Stimulated activated CD8-positive, alpha-beta memory T cell treated with anti-CD3 and anti-CD28 coated beads, Interleukin-7, amount 100 ng/mL, for 48 hours (primary cell): Measurements from ENCODE around the gene RBM4B.
"Not testable (repeated sequence)": the region's sequence is repeated elsewhere in the genome, so short reads cannot be mapped to it uniquely, and the experiment has no call there.

Source experiments
- DNase-seq, 2 donors: peaks; one replicate each; pipeline ENCODE4 v3.0.0-alpha.2; 2020; ENCODE audit warnings: low read depth in 1 of 2; ENCODE audit errors: extremely low read depth in 1 of 2

RBM4B gene

GRCh38 chr11:66649903-66650302, 27.8 kb downstream of the RBM4B start:
- DNase-seq: no peak

GRCh38 chr11:66646828-66647227, 30.9 kb downstream of the RBM4B start:
- DNase-seq: no peak

- no peak for DNase-seq
Observed at GRCh38 chr11:66643745-66644437, 33.8 kb downstream of the RBM4B start.

DNA sequence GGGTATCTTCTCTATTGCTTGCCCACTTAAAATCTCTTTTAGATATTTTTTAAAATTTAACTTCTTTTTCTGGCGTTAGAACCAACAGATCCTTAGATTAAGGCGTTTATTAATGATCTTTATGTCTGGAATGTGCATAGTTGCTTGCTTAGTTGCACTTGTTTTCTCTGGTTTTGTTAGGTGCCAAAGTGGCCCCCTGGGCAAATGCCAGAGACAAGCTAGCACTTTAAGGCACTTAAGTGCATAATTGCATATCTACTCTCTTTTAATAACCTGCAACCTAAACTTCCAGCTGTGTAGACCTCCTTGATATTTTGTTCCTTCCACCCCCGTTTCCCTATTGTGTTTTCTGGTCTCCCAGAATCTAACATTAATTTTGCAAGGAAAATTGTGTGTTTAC, 35.9 kb downstream of the RBM4B start:
- no peak for DNase-seq

DNA sequence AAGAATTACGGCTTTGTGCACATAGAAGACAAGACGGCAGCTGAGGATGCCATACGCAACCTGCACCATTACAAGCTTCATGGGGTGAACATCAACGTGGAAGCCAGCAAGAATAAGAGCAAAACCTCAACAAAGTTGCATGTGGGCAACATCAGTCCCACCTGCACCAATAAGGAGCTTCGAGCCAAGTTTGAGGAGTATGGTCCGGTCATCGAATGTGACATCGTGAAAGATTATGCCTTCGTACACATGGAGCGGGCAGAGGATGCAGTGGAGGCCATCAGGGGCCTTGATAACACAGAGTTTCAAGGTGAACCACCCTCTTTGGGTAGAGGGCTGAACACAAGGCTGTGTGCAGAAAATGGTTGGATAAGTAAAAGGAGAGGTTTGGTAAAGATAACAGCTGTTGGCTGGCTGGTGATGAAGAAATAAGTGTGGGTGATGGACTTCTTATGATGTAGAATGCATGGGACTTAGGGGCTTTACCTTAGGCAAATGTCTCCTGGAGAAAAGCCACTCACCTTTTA, 37.8 kb downstream of the RBM4B start:
- DNase-seq: not testable (repeated sequence)

GRCh38 chr11:66639066-66639813, 38.4 kb downstream of the RBM4B start:
- no peak for DNase-seq

- DNase-seq: peak; percentile 86 to 94
Observed at GRCh38 chr11:66638177-66639065, 39.3 kb downstream of the RBM4B start, which contains the start of gene RBM4. Gene RBM4 (plus strand): TSS chr11:66638703. CDS start chr11:66639712, 1,009 bp downstream.

DNA sequence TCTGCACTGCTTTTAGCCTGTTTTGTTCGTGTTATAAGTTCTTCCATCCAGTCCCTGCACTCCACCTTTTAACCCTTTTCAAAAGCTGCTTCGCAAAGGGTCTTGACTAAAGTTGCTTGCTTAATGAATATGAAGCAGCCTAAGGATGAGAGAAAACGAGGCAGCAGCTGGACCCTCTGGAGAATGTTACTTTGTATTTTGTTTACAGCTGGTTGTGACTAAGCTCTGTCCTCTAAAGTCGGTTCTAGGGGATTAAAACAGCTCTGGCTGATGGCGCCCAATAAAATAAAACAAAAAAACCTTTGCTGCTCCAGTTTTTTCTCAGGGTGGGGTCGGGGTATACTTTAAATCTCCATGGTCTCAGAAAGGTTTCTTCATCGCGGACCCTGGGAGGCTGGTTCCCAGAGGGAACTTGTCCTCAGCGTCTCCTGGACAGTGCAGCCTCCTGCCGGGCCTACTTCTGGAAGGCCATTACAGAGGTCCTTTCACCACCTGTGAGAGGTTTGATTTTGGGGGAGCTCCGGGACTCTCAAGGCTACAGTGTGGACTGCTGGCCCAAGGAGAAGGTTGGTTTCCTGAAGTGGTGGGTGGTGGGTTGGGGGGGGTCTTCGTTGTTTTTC, 40.0 kb downstream of the RBM4B start:
- no peak for DNase-seq

GRCh38 chr11:66636411-66636810, 41.3 kb downstream of the RBM4B start:
- no peak for DNase-seq

DNA sequence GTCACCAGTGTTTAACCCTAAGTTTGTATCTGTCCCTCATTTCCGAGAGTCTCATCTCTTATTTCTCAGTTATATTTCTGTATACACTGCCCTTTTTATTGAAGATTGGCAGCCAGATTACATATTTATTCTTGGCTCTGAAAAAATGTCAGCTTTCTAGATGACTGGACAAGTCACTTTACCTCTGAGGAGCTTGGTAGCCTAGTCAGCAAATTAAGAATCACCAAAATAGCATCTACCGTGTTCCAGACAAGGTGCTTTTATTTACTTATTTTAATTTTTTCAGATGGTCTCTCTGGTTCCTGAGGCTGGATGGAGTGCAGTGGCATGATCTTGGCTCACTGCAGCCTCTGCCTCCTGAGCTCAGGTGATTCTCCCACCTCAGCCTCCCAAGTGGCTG, 44.7 kb downstream of the RBM4B start:
- DNase-seq: no peak

DNA sequence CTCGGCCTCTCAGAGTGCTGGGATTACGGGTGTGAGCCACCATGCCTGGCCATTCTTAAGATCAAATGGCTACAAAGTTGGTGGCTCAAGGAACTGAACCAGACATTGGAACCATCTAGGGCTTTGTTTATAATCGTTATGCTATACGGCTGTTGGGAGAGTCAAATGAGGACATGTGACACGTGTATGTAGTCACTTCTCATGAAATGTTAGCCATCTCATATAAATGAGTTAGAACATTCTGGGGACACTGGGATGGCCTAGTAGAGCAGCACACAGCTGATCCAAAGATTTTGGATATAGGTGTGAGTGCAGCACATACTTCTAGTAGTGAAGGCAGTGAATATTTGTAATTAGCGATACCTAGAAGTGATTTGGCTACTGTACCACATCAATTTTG, 45.8 kb downstream of the RBM4B start:
- DNase-seq: no peak

GRCh38 chr11:66629356-66629755, 48.3 kb downstream of the RBM4B start:
- DNase-seq: no peak

DNA sequence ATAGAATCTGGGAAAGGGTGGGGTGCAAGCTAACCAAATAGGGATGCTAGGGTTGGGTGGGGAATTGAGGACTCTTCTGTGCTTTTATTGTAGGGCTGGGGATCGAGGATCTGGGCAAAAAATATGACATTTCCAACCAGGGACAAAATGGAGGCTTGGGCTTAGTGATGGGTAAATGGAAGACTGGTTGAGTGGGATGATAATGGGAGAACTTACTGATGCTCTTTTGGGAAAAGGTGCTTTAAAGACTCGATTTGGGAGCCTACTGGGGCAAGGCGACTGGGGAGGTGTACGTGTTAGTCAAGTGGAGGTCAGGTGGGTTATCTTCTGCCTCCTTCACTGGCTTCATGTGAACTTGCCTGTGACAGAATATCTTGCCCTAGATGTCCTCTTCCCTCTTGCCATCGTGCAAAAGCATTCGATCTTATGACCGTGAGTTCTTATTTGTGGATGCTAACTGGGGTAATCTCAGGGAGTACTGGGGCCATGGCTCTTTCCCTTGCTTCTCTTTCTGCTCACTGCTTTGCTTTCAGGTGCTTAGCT, 49.6 kb downstream of the RBM4B start:
- DNase-seq: no peak

GRCh38 chr11:66626926-66627325, 50.8 kb downstream of the RBM4B start:
- no peak for DNase-seq

GRCh38 chr11:66626382-66626781, 51.3 kb downstream of the RBM4B start:
- DNase-seq: no peak

DNA sequence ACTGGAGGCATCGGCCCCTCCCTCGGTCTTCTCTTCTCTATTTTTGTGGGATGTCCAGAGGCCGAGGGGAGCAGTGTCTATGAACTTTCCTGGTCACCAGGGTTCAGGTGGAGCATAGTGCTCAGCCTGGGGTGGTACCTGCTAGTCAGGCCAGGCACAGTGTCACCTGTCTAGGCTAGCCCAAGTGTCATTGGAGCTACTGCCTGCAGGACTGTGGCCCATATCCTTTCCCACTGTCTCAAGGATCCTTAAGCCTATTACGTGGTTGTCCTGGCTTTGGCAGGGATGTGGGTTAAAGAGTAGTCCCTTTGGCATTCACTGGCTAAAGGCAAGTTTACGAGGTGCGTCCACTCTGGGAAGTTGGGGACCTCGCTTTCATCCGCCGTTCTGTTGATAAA, 51.9 kb downstream of the RBM4B start:
- no peak for DNase-seq

GRCh38 chr11:66625041-66625751, 52.5 kb downstream of the RBM4B start:
- no peak for DNase-seq

DNA sequence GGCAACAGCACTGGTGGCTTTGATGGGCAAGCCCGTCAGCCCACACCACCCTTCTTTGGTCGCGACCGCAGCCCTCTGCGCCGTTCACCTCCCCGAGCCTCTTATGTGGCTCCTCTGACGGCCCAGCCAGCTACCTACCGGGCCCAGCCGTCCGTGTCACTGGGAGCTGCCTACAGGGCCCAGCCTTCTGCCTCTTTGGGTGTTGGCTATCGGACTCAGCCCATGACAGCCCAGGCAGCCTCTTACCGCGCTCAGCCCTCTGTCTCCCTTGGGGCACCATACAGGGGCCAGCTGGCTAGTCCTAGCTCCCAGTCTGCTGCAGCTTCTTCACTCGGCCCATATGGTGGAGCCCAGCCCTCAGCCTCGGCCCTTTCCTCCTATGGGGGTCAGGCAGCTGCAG, 53.2 kb downstream of the RBM4B start:
- no peak for DNase-seq

- DNase-seq: no peak
Observed at GRCh38 chr11:66619080-66619554, 58.6 kb downstream of the RBM4B start.
